ENCODE results near the gene TNFSF9.

TNFSF9 gene

DNA sequence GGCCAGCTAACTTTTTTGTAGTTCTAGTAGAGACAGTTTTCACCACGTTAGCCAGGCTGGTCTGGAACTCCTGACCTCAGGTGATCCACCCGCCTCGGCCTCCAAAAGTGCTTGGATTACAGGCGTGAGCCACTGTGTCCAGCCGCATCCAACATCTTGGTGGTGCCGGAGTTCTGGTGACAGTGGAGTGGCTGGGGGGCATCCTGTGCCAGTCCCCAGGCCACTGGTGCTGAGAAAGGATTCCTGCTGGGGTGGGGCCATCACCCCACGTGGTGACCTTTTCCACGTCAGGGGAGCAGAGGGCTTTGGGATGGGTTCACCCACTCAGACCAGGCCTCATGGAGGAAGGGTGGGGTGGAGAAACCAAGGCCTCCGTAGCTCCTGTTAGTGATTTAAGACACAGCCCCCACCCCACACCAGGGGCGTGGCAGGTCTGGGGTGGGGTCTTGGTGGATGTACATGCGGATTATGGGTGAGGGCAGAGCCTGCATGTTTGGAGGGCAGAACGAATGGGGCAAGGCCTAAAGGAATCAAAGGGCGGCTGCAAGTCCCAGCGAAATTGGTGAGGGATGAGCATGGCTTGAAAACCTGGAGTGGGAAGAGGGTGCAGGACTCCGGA lies 15.8 kb upstream of the TNFSF9 start:
- no peak for DNase-seq (ENCODE audit: extremely low read depth, insufficient read length)
- TF ChIP-seq CTCF (IDR thresholded peaks at IDR 0.05; ENCODE audit: insufficient read depth, low read length, poor library complexity, severe bottlenecking), result no peak
- no peak overlapping the region for H3K4me3 ChIP-seq (replicated peaks; ENCODE audit: low read depth, low read length)
- no peaks in the 10 kb centered on the region for H3K27me3 ChIP-seq (replicated peaks; ENCODE audit: control insufficient read depth, insufficient read depth, low read length)
- no peaks in the 10 kb centered on the region for H3K36me3 ChIP-seq (ENCODE audit: control insufficient read depth, insufficient read depth, low read length)

GRCh38 chr19:6516018-6516658 lies 14.7 kb upstream of the TNFSF9 start:
- peak; percentile 89 for DNase-seq (ENCODE audit: extremely low read depth, insufficient read length)
- TF ChIP-seq CTCF (IDR thresholded peaks at IDR 0.05; ENCODE audit: insufficient read depth, low read length, poor library complexity, severe bottlenecking), result no peak

GRCh38 chr19:6516659-6517291 lies 14.1 kb upstream of the TNFSF9 start:
- H3K4me3 ChIP-seq (replicated peaks; ENCODE audit: low read depth, low read length), result peak overlapping the region; percentile 87
- no peaks in the 10 kb centered on the region for H3K27me3 ChIP-seq (replicated peaks; ENCODE audit: control insufficient read depth, insufficient read depth, low read length)
- DNase-seq (ENCODE audit: extremely low read depth, insufficient read length), result peak; percentile 89
- peak; percentile 97 for TF ChIP-seq CTCF (IDR thresholded peaks at IDR 0.05; ENCODE audit: insufficient read depth, low read length, poor library complexity, severe bottlenecking)
- no peaks in the 10 kb centered on the region for H3K36me3 ChIP-seq (ENCODE audit: control insufficient read depth, insufficient read depth, low read length)

More at GRCh38 chr19:6516018-6516658, 14.7 kb upstream of the TNFSF9 start:
- Histone ChIP-seq H3K27me3 (replicated peaks; ENCODE audit: control insufficient read depth, insufficient read depth, low read length) (no peaks in the 10 kb centered on the region), H3K4me3 (replicated peaks; ENCODE audit: low read depth, low read length) (peak overlapping the region; percentile 87), H3K36me3 (ENCODE audit: control insufficient read depth, insufficient read depth, low read length) (no peaks in the 10 kb centered on the region)

DNA sequence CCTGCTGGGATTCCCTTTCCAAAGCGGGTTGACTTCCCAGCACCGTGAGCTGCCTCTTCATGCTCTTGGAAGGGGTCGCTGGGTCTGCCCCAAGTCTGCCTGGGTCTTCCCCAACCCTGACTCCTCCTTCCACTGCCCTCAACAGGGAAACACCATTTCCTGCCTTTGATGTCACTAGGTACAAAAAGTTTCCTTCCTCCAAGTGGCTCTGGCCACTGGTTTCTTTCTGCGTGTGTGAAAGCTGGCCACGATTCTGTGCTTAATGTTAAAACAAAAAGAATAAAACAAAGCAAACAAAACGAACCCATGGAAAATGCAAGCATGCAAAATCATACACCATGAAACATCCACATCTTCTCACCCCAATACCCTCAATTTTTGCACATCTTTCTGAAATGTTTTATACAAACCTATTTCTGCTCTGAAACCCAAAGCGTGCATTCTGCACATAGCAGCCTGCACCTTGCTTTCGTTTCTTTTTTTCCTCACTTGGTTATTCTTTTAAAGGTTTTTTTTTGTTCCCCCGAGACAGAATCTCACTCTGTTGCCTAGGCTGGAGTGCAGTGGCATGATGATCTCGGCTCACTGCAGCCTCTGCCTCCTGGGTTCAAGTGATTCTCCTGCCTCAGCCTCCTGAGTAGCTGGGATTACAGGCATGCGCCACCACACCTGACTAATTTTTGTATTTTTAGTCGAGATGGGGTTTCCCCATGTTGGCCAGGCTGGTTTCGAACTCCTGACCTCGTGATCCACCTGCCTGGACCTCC lies 12.5 kb upstream of the TNFSF9 start:
- DNase-seq (ENCODE audit: extremely low read depth, insufficient read length), result peak; percentile 74
- peak overlapping the region; percentile 87 for H3K4me3 ChIP-seq (replicated peaks; ENCODE audit: low read depth, low read length)
- no peaks in the 10 kb centered on the region for H3K27me3 ChIP-seq (replicated peaks; ENCODE audit: control insufficient read depth, insufficient read depth, low read length)

DNA sequence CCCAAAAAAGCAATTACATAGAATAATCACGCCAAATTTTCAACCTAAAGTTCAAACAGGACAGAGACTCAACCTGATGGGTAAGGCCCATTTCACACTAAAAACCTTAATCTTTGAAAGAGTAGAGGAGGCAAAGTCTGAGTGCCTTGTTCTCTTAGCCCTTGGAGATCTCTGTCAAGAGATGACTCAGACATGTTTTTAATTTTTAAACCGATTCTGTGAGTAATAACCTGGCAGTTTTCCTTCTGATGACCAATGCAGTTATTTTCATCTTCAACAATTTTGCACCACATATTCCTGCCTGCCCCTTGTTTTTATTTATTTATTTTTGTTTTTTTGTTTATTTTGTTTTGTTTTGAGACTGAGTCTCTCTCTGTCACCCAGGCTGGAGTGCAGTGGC lies 11.5 kb upstream of the TNFSF9 start:
- no peaks in the 10 kb centered on the region for H3K36me3 ChIP-seq (ENCODE audit: control insufficient read depth, insufficient read depth, low read length)
- H3K27me3 ChIP-seq (replicated peaks; ENCODE audit: control insufficient read depth, insufficient read depth, low read length), result no peaks in the 10 kb centered on the region
- no peak for DNase-seq (ENCODE audit: extremely low read depth, insufficient read length)
- H3K4me3 ChIP-seq (replicated peaks; ENCODE audit: low read depth, low read length), result no peak overlapping the region
- no peak for TF ChIP-seq CTCF (IDR thresholded peaks at IDR 0.05; ENCODE audit: insufficient read depth, low read length, poor library complexity, severe bottlenecking)

More for the DNA sequence above, 12.5 kb upstream of the TNFSF9 start:
- no peak for TF ChIP-seq CTCF (IDR thresholded peaks at IDR 0.05; ENCODE audit: insufficient read depth, low read length, poor library complexity, severe bottlenecking)
- H3K36me3 ChIP-seq (ENCODE audit: control insufficient read depth, insufficient read depth, low read length), result no peaks in the 10 kb centered on the region

All from GM06990 (cell line).